Esophagus muscularis mucosa (tissue), 4 donors: ENCODE measurements around the gene TXNRD2.

Experiments used
- EP300 ChIP-seq: sonication (generic); formaldehyde crosslinking; IDR thresholded peaks from one replicate; pipeline ENCODE4 v1.6.1; 2017; ENCODE audit warnings: antibody characterized with exemption
- POLR2AphosphoS5 ChIP-seq, 2 donors: sonication (generic); formaldehyde crosslinking; IDR thresholded peaks; one replicate each; pipeline ENCODE4 v1.6.1; 2017; ENCODE audit warnings: antibody characterized with exemption in 2 of 2
- TF ChIP-seq, protein P1 (sequence below), 3 experiments: fragments of 200-600 bp in 2 of 3; fragments of 450-650 bp in 1 of 3; sonication (generic) in 2 of 3; IDR thresholded peaks; one replicate each; pipeline ENCODE4 v1.5.1; 2017 to 2019; ENCODE audit warnings: antibody characterized with exemption in 3 of 3, mild to moderate bottlenecking in 2 of 3, moderate library complexity in 1 of 3

DNA sequence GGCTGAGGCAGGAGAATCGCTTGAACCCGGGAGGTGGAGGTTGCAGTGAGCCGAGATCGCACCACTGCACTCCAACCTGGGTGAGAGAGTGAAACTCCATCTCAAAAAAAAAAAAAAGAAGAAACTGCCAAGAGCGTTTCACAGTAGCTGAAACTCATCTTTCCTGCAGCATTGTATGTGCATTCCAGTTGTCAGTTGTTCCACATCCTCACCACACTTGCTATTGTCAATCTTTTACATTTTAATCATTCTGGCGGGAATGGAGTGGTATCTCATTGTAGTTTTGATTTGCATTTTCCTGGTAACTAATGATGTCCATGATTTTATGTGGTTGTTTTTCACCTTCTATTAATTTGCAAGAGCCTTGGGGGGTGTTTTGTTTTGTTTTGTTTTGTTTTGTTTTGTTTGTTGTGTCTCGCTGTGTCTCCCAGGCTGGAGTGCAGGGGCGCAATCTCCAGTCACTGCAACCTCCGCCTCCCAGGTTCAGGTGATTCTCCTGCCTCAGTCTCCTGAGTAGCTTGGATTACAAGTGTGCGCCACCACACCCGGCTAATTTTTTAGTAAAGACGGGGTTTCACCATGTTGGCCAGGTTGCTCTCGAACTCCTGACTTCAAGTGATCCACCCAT, 78.9 kb downstream of the TXNRD2 start:
- TF ChIP-seq, protein P1, sequence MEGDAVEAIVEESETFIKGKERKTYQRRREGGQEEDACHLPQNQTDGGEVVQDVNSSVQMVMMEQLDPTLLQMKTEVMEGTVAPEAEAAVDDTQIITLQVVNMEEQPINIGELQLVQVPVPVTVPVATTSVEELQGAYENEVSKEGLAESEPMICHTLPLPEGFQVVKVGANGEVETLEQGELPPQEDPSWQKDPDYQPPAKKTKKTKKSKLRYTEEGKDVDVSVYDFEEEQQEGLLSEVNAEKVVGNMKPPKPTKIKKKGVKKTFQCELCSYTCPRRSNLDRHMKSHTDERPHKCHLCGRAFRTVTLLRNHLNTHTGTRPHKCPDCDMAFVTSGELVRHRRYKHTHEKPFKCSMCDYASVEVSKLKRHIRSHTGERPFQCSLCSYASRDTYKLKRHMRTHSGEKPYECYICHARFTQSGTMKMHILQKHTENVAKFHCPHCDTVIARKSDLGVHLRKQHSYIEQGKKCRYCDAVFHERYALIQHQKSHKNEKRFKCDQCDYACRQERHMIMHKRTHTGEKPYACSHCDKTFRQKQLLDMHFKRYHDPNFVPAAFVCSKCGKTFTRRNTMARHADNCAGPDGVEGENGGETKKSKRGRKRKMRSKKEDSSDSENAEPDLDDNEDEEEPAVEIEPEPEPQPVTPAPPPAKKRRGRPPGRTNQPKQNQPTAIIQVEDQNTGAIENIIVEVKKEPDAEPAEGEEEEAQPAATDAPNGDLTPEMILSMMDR (IDR thresholded peaks at IDR 0.05) = no peak
- TF ChIP-seq EP300 = no peak
- no peak for TF ChIP-seq POLR2AphosphoS5 (IDR thresholded peaks at IDR 0.05)
